GM18505 (cell line): Measurements from ENCODE around the gene INHBB.
"Not testable (repeated sequence)": the region's sequence is repeated elsewhere in the genome, so short reads cannot be mapped to it uniquely, and the experiment has no call there.

Source experiments
- ATAC-seq: cut with Tn5 transposase; IDR thresholded peaks from one replicate; pipeline ENCODE4 v1.9.1; 2021; ENCODE audit not compliant: unreplicated experiment
- POLR2A ChIP-seq: IDR thresholded peaks from 4 replicates; pipeline ENCODE4 v1.6.1; 2011; ENCODE audit warnings: borderline replicate concordance; ENCODE audit not compliant: insufficient read depth, insufficient read length; ENCODE audit errors: extremely low read depth

The INHBB gene

GRCh38 chr2:120379916-120380893 lies 34.3 kb downstream of the INHBB start:
- no peak for TF ChIP-seq POLR2A
- ATAC-seq, result no peak

DNA sequence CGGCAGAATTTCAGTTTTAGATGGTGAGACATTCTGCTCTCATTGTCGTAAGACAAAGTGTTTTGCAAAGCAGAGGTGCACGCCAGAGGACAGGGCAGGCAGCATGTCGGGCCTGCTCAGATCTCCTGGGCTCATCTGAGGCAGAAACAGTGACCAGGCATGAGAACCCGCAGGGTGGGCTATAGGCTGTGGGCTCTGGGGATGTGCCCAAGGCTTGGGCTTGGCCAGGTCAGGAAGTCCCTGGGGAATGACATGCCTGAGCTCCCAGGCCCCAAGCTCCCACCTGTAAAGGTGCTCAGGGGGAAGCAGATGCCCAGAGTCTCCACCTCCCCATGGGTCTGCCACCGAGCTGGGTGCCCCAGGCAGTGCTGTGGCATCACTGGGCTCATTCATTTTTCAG lies 35.3 kb downstream of the INHBB start:
- TF ChIP-seq POLR2A, result no peak
- no peak for ATAC-seq

DNA sequence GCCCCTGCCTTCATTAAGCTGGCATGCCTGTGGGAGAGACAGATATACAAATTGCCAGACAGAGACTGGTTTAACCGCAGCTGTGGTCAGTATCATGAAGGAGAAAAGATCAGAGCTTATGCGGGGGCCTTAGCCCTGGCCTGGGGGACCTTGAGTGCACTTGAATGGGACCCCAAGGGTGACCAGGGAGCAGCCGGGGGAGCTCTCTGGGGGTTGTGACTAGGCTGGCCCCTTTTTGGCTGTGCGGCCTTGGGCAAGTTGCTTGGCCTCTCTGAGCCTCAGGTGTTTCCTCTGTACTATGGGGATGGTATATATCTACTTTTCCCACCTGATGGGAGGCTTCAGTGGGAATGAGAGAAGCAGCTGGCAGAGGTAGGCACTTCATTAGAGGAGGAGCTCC lies 35.7 kb downstream of the INHBB start:
- TF ChIP-seq POLR2A, result no peak
- ATAC-seq, result no peak

DNA sequence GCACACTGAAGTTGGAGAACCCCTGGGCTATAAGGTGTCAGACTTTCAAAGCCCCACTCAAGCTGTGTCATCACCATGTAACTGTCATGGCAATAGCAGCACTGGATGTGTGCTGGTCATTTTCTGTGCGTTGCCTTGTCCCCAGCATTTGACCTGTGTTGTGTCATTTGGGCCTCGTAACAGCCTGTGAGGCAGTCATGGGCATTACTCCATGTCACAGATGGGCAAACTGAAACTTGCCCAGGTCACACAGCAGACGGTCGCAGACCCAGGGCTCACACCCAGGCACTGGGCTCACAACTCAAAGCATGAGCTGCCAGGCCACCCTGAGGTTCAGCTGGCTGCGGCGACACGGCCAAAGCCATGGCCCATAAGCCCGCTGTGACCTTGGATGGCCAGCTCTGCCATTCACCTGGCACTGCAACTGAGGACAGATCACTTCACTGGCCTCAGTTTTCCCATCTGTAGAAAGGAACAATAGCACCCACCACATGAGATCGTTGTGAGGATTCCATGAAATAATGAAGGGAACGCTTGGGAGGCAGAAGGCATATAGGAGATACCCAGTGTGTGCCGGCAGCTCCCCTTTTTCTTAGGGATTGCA lies 36.7 kb downstream of the INHBB start:
- ATAC-seq, result no peak
- no peak for TF ChIP-seq POLR2A

DNA sequence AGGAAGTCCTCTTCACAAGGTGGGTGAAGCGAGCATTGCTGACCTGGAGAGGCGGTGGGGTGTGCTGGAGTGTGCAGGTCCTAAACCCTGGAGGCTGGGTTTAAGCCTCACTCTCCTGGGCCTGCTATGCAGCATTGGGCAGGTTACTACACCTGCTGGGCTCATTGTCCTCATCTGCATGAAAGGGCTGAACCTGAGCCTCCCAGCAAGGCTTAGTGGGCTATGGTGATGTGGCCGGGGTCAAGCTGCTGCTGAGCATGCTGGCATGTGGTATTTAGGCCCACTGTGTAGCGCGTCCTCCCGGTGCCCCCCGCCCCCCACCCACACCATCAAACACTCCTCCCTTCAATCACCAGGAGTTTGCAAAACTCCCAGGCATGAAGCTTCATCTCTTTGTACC lies 37.3 kb downstream of the INHBB start:
- no peak for ATAC-seq
- no peak for TF ChIP-seq POLR2A

GRCh38 chr2:120383631-120384340 lies 37.9 kb downstream of the INHBB start:
- no peak for TF ChIP-seq POLR2A
- ATAC-seq, result no peak

- no peak for TF ChIP-seq POLR2A
- ATAC-seq, result no peak
Observed at GRCh38 chr2:120384486-120385354, 38.8 kb downstream of the INHBB start.

DNA sequence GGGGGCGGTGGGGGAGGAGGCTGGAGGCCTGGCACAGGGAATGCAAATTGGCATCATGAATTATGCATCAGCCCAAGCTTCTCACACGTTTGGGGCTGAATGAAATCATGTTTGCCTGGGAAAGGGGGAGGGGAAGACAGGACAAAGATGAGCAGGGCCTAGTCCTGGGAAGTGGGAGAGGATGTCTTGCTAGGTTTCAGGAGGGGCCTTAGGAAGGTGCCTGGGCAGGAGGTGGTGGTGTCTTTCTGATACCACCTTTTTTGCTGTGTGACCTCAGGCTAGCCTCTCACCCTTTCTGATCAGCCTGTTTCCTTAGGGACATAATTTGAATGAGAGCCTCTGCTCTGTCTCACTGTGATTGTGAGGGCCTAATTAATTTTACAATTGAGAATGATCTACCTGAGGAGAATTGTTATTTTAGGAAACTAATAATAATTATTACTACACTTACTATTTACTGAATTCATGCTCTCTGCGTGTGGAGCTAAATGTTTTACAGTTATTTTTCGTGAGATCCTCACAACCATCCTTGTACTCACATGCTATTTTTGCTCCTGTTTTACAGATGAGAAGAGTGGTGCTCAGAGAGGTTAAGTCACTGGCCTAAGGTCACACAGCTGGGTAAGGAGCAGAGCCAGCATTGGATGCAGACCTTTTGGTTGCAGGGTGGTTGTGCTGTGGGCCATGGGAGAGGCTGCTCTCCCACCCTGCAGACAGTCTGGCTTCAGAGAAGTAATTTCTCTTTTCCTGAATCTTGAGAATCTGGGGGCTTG lies 39.6 kb downstream of the INHBB start:
- no peak for ATAC-seq

DNA sequence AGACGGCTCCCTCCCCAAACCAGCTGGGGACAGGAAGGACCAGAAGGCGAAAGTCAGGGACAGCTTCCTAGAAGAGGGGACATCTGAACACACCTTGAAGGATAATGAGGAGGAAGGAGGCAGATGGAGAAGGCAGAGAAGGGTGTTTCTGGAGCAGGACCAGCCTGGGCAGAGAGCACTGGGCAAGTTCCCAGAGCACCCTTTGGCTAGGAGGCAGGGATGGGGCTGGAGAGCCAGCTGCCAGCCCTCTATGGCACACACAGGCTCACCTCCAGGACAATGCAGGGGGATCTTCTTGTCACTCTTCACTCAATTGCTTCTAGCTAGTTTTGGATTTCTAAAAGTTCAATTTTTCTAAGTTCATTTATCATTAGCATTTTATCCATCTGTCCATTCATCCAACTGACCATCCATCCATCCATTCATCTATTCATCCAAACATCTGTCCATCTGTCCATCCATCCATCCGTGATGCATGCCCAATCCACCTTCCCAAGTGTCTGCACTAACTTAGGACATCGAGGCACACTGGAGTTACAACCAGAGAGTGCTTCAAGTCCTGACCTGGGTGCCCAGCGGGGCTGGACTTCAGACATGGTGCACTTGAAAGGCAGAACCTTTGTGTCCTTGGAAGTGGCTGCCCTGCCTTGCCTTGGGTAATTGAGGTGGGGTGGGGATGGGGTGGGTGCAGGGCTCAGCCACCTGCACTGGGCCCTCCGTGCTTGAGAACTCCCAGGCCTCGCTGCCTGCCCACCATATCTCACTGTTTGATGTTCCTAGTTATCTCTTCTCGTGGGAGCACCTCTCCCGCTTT lies 42.5 kb downstream of the INHBB start:
- ATAC-seq, result no peak
- no peak for TF ChIP-seq POLR2A

More for the DNA sequence above, 39.6 kb downstream of the INHBB start:
- no peak for TF ChIP-seq POLR2A

DNA sequence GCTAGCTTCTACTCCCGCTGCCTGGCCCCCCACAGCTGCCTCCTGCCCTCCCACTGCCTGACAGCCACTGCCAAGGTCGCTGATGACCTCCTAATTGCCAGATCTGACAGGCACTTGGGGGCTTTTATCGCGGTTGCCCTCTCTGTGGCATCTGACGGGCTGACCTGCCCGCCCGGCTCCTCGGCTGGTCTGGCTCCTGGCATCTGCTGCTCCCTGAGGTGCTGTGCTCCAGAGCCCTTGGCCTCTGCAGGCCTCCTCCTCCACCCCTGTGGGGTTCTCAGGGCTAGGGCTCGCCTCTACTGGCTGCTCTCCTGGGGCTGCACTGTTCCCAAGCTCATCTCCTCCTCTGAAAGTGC lies 43.1 kb downstream of the INHBB start:
- no peak for TF ChIP-seq POLR2A
- no peak for ATAC-seq

GRCh38 chr2:120390381-120391055 lies 44.6 kb downstream of the INHBB start:
- no peak for ATAC-seq
- TF ChIP-seq POLR2A, result no peak

GRCh38 chr2:120391382-120391781 lies 45.4 kb downstream of the INHBB start:
- not testable (repeated sequence) for ATAC-seq
